ENCODE results near the gene PRUNE2.
"Not testable (repeated sequence)": the region's sequence is repeated elsewhere in the genome, so short reads cannot be mapped to it uniquely, and the experiment has no call there.

The PRUNE2 gene, protein sequence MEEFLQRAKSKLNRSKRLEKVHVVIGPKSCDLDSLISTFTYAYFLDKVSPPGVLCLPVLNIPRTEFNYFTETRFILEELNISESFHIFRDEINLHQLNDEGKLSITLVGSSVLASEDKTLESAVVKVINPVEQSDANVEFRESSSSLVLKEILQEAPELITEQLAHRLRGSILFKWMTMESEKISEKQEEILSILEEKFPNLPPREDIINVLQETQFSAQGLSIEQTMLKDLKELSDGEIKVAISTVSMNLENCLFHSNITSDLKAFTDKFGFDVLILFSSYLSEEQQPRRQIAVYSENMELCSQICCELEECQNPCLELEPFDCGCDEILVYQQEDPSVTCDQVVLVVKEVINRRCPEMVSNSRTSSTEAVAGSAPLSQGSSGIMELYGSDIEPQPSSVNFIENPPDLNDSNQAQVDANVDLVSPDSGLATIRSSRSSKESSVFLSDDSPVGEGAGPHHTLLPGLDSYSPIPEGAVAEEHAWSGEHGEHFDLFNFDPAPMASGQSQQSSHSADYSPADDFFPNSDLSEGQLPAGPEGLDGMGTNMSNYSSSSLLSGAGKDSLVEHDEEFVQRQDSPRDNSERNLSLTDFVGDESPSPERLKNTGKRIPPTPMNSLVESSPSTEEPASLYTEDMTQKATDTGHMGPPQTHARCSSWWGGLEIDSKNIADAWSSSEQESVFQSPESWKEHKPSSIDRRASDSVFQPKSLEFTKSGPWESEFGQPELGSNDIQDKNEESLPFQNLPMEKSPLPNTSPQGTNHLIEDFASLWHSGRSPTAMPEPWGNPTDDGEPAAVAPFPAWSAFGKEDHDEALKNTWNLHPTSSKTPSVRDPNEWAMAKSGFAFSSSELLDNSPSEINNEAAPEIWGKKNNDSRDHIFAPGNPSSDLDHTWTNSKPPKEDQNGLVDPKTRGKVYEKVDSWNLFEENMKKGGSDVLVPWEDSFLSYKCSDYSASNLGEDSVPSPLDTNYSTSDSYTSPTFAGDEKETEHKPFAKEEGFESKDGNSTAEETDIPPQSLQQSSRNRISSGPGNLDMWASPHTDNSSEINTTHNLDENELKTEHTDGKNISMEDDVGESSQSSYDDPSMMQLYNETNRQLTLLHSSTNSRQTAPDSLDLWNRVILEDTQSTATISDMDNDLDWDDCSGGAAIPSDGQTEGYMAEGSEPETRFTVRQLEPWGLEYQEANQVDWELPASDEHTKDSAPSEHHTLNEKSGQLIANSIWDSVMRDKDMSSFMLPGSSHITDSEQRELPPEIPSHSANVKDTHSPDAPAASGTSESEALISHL (N-terminal part only)

DNA sequence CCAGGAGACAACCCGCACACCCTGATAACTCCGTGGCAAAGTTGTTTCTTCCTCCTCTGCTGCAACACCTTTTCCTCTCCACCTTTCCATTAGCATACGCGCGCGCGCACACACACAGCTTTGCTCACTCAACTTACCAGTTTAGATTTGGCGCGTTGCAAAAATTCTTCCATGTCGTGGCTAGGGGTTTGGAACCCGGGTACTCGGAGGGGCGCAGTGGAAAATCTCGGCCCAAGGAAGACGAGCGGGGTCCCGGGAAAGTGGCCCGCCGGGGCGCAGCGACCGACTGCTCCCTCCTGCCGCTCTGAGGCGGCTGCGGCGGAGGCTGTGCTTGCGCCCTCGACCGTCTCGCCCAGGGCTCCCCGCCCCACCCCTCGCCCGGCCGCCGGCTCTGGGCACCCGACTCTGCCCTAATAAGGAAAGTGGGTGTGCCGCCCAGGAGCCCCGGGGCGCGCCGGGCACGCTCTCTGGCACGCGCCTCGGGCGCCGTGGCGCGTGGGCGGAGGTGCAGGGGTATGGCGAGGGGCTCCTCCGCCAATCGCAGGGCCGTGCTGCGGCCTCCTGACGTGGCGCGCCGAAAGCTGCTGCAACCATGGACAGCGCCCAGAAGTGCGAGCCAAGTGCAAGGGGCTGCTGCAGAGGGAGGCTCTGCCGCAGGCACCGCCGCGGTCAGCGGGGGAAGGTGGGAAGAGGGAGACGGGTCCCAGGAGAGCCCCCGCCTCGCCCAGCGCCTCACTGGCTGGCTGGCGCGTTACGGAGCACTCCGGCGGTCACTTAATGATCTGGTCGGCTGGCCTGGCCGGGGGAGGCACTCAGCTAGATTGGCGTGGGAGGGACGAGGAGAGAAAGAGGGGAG is at the start of gene PRUNE2:
TSS of gene PRUNE2 (minus strand) at position 324 of the 856 bp plus-strand sequence. CDS start at position 173, 151 bp downstream.
- no peak for DNase-seq (ENCODE audit: low spot score)

DNA sequence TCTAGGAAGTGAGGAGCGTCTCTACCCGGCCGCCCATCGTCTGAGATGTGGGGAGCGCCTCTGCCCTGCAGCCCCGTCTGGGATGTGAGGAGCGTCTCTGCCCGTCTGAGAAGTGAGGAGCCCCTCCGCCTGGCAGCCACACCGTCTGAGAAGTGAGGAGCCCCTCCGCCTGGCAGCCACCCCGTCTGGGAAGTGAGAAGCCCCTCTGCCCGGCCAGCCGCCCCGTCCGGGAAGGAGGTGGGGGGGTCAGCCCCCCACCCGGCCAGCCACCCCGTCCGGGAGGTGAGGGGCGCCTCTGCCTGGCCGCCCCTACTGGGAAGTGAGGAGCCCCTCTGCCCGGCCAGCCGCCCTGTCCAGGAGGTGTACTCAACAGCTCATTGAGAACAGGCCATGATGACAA is 49.5 kb upstream of the PRUNE2 start:
- not testable (repeated sequence) for DNase-seq (ENCODE audit: low spot score)

DNA sequence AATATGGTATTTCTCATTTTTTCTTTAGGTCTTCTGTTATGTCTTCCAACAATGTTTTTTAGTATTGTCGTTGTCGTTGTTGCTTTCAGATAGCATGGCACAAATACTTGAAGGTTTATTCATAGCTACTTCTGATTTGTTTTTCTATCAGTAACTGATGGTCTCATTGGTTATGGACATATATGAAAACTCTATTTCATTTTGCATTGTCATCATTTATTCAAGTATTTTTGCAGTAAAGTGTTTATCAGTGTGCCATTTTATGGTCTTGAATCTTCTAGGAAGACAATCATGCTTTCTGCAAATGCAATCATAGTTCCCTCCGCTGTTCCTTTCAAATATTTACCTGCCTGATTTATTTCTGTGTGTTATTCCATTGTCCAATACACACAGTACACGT is 44.0 kb upstream of the PRUNE2 start:
- DNase-seq (ENCODE audit: low spot score): no peak

DNA sequence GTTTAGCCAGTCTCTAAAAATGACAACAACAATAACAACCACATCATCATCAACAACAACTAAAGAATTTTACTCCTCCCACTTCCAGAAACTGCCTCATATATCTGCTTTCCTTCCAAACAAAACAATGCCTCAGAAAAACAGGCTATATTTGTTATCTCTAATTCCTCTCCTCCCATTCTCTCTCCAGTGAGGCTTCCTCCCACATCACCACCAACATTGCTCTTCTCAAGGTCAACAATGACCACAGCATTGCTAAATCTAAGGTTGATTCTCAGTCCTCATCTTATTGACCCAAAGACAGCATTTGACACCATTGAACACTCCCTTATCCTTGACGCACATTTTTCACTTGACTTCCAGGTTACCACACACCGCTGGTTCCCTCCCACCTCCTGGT is 38.1 kb upstream of the PRUNE2 start:
- DNase-seq (ENCODE audit: low spot score): no peak

DNA sequence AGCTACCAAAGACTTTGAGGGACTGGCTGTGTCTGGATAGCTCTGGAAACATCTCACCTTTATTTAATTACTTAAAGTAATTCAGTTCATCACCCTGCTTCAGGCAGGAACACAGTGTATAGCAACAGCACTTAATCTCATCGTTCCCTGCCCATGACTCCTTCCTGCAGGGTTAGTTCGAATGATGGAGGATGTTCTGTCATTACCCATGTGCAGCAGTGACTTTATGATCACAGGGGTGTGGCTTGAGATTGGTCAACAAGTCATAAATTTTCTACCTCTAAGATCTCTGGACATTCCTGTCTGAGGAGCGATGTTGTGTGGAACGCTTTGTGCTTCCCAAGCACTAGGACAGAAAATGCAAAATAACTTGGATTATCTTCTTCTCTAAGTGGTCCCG is 37.1 kb upstream of the PRUNE2 start:
- DNase-seq (ENCODE audit: low spot score): no peak

DNA sequence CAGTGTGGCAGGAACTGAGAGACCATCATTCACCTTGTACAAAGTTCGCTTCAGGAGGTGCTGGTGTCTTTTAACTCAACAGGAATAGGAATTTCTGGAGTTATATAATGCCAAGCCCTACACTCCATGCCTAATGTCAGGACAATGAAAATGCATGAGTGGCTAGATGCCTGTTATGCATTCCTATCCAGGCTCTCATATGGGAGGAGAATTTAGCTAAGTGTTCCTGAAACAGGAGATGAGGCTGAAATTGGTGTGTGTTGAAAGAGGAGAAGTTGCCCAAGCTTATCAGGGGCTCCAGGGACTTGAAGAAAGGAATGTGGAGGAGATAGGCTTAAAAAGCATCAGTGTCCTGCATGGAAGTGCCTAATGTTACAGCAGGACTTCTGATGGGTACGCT is 26.8 kb upstream of the PRUNE2 start:
- no peak for DNase-seq (ENCODE audit: low spot score)

DNA sequence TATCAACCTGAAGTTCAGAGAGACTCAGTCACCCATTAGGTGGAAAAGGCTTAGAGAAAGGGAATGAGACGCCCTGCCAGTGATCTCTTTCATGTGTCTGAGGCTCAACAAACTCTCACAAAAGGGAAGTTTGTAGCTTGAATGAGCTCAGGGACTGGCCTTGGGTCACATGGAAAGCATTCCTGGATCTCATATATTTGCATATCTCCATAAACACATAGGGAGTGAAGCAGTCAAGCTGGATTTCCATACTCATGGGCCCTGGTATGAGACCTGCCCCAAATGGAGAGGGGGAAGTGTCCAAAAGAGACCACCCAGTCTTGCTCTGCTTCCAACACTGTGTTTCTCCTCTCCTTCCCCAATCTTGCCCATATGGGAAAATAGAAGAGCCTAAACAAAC is 26.4 kb upstream of the PRUNE2 start:
- no peak for DNase-seq (ENCODE audit: low spot score)

DNA sequence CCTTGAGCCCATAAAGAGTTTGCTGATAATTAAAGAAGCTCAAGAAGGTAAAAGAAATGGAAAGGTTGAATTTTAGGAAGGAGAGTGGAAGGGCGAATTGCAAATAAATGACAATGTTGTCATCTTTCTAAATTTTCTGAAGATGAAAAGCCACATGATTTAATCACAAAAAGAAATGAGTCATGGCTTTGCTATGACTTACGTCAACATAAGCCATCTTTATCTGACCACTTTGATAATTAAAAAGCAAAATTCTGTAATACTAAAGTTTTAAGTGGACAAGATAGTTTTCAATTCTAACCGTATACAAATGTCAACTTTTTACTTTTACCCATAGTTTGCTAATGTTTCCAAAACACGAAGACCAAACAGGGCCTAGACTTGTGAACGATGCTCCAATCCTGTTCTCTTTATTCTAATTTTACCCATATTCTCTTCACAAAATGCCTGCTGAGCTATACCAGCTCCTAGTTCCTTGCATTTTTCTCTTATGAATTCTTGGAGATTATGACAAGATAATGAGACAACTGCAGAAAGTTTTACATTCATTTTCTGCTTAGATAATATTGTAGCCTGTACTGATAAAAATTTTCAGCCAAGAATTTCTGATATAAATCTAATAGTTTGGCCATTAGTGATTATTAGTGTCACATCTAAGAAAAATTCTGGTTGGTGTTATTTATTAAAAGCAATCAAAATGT is 21.8 kb upstream of the PRUNE2 start:
- DNase-seq (ENCODE audit: low spot score): no peak

DNA sequence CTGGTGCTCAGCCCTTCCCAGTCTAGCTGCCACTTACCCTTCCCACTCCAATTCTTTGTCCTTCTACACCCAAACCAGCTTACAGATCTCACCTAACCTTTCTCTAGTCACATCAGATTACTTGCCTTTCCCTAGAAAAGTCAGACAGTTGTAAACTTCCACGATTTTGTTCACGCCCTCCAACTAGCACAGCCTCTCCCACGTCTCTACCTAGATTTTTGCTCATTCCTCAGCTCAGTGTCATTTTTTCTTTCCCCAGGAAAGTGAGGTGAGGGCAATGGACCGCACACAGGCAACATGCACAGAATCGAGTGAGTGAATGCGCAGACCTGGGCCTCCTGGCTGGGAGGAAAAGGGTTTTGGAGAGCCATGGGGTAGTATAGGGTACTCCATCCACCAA is 20.9 kb upstream of the PRUNE2 start:
- no peak for DNase-seq (ENCODE audit: low spot score)

DNA sequence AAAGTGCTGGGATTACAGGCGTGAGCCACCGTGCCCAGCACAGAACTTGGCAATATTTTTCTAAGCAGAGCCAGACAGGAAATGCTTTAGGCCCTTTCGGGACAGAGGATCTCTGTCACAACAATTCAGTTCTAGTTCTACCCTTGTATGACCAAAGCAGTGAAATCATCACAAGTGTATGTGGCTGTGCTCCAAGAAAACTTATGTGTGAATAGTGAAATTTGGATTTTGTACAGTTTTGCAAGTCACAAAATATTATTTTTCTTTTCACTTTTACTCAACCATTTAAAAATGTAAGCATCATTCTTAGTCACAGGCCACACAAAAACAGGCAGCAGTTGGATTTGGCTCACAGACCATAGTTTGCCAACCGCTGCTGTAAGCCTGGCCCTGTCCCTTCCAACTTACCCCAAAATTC is 20.4 kb upstream of the PRUNE2 start:
- DNase-seq (ENCODE audit: low spot score): no peak

DNA sequence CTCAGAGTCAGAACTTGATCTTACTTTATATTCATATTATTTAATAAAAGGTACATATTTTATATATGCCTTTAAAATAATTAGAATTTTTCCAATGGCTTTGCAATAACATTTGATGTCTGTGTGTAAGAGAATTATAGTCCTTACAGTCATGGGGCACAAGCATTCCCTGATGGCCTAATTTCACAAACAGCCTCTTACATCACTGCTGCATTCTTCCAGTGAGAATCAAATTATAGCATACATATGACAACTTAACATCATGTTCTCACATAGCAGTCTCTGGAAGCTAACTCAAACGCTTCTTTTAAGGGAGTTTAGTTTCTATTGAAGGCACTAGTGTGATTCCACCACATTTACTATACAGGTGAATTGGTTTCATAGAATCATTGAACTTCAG is 15.3 kb upstream of the PRUNE2 start:
- DNase-seq (ENCODE audit: low spot score): no peak

DNA sequence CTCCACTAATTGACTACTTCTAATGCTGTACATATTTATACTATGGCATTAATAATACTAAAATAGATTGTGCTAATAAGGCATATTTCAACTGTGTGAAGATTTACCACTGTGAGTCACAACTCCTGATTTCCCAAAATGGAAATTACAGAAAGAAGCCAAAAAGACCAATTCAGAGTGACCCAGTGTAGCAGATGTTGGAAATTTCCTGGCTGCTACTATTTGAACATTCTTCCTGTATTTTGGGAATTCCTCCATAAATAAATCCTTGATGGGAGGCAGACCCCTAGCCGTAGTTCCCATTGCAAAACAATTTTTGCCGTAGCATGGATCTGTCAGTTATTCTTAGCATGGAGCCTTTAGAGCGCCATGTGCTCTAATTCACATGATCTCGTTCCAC is 11.4 kb upstream of the PRUNE2 start:
- no peak for DNase-seq (ENCODE audit: low spot score)

DNA sequence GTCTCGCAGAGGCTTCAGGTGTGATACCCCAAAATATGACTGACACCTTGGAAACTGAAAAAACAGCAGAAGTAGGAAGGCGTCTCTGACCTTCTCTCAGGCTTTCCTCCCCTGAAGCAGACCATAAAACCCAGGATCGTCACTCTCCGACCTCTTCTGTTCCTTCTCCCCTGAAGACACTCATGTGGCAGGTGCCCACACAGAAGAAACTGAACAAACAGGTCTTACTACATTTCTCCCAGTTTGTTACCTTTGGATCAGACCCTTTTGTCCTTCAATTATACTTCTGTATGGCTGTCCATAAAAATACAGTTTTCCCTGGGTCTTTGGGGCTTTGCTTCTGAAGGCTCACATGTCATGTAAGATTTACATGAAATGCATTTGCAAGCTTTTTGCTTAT is 10.3 kb upstream of the PRUNE2 start:
- no peak for DNase-seq (ENCODE audit: low spot score)

DNA sequence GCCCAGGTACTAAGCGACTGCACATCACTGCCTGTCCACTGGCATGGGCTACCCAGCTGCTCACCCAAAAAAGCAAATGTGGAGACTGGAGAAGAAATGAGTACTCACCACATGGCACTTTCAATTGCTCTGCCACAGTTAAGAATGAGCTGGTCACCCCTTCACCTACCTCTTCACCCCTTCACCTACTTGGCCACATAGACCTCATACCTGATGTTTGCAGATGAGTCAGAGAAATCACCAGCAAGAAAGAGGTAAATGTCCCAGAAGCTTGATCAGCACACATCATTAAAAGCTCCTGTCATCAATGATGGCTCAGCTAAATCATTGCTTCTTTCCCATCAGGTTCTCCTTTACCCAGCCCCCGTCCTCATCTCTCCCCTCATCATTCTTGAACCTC is 7.6 kb upstream of the PRUNE2 start:
- DNase-seq (ENCODE audit: low spot score): no peak

DNA sequence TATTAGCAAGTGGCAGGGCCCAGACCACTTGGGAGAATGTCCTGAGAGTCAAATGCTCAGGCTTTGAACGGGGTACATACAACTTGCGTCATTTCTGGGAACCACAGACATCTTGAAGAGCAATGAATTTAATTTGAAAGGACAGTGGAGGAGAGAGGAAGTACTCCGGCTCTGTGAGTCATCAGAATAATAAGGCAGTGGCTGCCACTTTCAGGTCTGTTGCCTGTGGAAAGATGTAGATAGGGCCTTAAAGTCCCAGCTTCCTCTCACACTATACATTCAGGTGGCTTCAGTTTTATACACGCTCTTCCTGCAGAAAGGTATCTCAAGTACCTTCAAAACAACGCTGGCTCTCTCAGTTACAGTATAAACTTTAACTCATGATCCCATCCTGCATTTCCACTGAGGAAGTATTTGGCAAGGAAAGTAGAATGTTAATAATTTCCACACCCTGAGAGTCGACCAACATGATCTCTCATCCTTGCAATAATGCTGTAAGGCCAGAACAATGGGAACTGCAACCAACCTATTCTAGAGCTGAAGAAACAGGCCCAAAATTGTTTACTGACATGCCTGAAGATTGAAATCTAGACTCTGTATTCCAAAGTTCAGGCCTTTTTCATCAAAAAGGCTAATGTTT is 6.8 kb upstream of the PRUNE2 start:
- DNase-seq (ENCODE audit: low spot score): no peak

DNA sequence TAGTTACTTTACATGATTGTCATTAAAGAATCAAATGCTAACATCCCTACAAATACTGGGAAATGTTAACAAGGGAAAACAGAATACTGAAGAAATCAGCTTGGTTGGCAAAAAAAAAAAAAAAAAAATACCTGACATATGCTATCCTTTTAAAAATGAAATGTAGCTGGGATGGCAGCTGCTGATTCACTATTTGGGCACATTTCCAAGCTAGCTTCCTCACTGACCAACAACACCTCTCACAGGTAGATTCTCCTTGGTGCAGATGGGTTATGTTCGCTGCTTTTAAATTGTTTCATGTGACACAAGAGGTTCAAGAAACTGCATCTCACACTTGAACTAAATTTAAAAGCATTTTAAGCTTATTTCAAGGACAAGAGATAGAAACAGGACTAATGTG is 6.1 kb upstream of the PRUNE2 start:
- DNase-seq (ENCODE audit: low spot score): no peak

DNA sequence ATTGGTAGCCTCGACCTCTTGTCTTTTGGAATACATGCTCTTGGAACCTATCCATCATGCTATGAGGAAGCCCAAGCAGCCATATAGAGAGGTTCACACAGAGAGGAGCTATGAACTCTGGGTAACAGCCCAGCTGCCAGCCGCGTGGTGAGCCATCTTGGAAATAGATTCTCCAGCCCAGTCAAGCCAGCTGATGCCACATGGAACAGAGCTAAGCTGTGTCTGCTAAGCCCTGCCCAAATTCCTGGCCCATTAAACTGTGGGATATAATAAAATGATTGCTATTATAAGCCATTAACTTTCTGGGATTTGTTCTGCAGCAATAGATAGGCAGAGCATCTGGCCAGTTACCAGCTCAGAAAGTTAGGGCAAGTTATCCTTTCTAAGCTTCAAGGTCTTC is 4.9 kb upstream of the PRUNE2 start:
- no peak for DNase-seq (ENCODE audit: low spot score)

DNA sequence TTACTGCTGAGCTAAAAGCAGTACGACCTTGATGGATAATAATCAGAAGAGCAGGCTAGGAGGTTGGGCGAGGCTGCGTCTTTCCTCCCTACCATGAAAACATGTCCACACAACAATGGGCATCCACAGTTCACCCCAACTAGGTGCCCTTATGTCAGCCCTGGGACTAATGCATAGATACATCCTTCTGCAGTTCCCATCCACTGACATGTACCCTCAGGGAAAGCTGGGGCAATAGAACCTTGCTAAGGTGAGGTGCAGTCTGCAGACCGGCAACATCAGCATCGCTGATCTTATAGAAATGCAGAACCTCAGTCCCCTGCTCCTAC is 697 bp upstream of the PRUNE2 start:
- no peak for DNase-seq (ENCODE audit: low spot score)

DNA sequence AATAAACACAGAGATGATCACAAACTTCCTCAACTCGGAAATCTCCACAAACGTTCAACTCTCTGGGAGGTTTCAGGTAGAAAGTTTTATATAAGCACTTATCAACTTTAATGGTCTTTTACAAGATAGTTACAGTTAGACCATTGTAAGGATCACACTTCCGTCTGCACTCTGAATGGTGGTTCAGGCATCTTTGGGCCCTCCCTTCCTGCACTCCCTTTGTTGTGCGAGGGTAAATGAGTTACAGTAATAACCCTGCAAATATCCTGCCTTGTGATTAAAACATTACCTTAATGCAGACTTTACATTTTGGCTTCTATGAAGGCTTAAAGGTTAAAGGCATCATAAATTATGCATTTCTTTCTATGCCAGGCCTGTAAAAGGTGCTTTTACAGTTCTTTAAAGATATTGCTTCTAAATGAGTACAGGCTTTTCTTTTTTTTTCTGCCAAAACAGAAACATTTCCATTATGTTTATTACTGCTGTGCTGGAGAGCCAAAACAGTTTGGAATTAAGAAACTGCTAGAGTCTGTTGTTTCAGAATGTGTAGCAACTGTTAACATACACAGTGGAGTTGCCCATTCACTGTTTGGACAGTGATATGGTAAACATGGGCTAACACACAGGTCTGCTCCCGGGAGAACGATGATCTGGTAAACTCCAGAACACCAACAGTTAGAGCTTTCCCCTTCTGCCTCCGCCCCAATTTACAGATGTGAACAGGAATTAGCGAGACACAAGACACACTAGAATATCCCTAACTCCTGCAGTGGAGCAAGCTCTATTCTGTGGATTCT is 1.1 kb downstream of the PRUNE2 start:
- DNase-seq (ENCODE audit: low spot score): no peak

DNA sequence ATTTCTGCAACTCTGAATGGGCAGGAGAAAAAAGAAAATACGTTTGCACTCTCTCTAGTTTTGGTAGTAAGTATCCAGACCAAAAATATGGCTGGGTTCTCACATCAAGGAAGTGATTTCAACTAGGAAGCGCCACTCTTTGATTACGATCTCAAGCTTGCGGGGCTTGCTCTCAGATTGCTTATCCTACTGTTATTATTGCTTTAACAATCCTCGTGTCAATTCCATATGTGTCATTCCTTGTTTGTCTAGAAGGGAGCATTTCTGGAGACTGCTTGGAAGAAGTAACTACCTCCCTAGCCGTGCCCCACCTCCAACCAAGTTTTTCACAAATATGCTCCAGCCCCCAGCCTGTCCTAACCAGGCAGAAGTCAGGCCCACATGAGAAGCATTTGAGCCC is 3.5 kb downstream of the PRUNE2 start:
- DNase-seq (ENCODE audit: low spot score): no peak

Data from hematopoietic multipotent progenitor cell treated with erythropoietin and hydrocortisone succinate and interleukin-3 and kit ligand, for 17 days (in vitro differentiated cells).